HL-60 (cell line): ENCODE data around the gene ALOX12B.

Experiments
- DNase-seq, 2 experiments: peaks; one replicate each; pipeline ENCODE4 v3.0.0-alpha.2; 2010 to 2020; ENCODE audit warnings: low read depth in 1 of 2, low spot score in 1 of 2
- H3K27ac ChIP-seq: fragments of 250-450 bp; sonication (Bioruptor Pico); replicated peaks from 2 replicates; pipeline ENCODE4 v1.5.1; 2020; ENCODE audit warnings: mild to moderate bottlenecking, moderate library complexity
- H3K27me3 ChIP-seq: fragments of 250-450 bp; sonication (Bioruptor Pico); 2 replicates; pipeline ENCODE4 v1.5.1; 2021; ENCODE audit warnings: mild to moderate bottlenecking, moderate library complexity; ENCODE audit not compliant: insufficient read depth, poor library complexity, severe bottlenecking
- H3K4me3 ChIP-seq: replicated peaks from 2 replicates; pipeline ENCODE4 v1.5.1; 2011; ENCODE audit warnings: mild to moderate bottlenecking, control low read depth, low read length; ENCODE audit not compliant: insufficient read depth
- CTCF ChIP-seq: IDR thresholded peaks from one replicate; pipeline ENCODE4 v1.5.1; 2011; ENCODE audit warnings: low read length, control low read depth, inconsistent platforms; ENCODE audit not compliant: insufficient read depth
- GABPA ChIP-seq: IDR thresholded peaks from 2 replicates; pipeline ENCODE4 v1.6.1; 2012; ENCODE audit warnings: low read depth
- POLR2AphosphoS5 ChIP-seq: IDR thresholded peaks from 2 replicates; pipeline ENCODE4 v1.6.1; 2012; ENCODE audit warnings: low read depth
- REST ChIP-seq: IDR thresholded peaks from 2 replicates; pipeline ENCODE4 v1.6.1; 2012; ENCODE audit warnings: low read depth; ENCODE audit not compliant: insufficient replicate concordance
- SPI1 ChIP-seq: IDR thresholded peaks from 2 replicates; pipeline ENCODE4 v1.6.1; 2012; ENCODE audit warnings: low read depth, mild to moderate bottlenecking, borderline replicate concordance

Gene ALOX12B

GRCh38 chr17:8104911-8105310 is 17.4 kb upstream of the ALOX12B start:
- TF ChIP-seq CTCF: no peak
- TF ChIP-seq GABPA: no peak
- TF ChIP-seq SPI1: no peak
- TF ChIP-seq POLR2AphosphoS5: no peak
- no peak for TF ChIP-seq REST
- H3K27ac ChIP-seq: no peak overlapping the region
- H3K4me3 ChIP-seq: no peak overlapping the region
- no peak for DNase-seq
- H3K27me3 ChIP-seq: no peaks in the 10 kb centered on the region

- H3K27ac ChIP-seq: no peak overlapping the region
- no peak for DNase-seq
- TF ChIP-seq GABPA (no peak), POLR2AphosphoS5 (no peak), REST (no peak), CTCF (no peak), SPI1 (no peak)
- no peaks in the 10 kb centered on the region for H3K27me3 ChIP-seq
- H3K4me3 ChIP-seq: no peak overlapping the region
Observed at GRCh38 chr17:8103549-8103948, 16.0 kb upstream of the ALOX12B start.

GRCh38 chr17:8101721-8102120 is 14.2 kb upstream of the ALOX12B start:
- no peak overlapping the region for H3K4me3 ChIP-seq
- DNase-seq: no peak
- no peaks in the 10 kb centered on the region for H3K27me3 ChIP-seq
- TF ChIP-seq POLR2AphosphoS5 (no peak), GABPA (no peak), CTCF (no peak), REST (no peak), SPI1 (no peak)
- H3K27ac ChIP-seq: no peak overlapping the region
